Mononuclear cell (primary cell): ENCODE data around the gene SMC4. TPM values are rescaled to one million over a fixed set of nuclear protein-coding genes. Genes with fewer than 3 reads are reported as not detected.
"Not testable (repeated sequence)": the region's sequence is repeated elsewhere in the genome, so short reads cannot be mapped to it uniquely, and the experiment has no call there.

Experiments
- H3K27me3 ChIP-seq: 2 replicates; pipeline ENCODE4 v1.6.0; 2011; ENCODE audit warnings: low read length, control low read depth; ENCODE audit not compliant: insufficient read depth
- H3K4me1 ChIP-seq: 2 replicates; pipeline ENCODE4 v1.5.1; 2011; ENCODE audit warnings: mild to moderate bottlenecking, low read length, control low read depth; ENCODE audit not compliant: insufficient read depth
- H3K4me3 ChIP-seq: 2 replicates; pipeline ENCODE4 v1.5.1; 2011; ENCODE audit warnings: mild to moderate bottlenecking, low read length, moderate library complexity
- H3K9me3 ChIP-seq: 2 replicates; pipeline ENCODE4 v1.5.1; 2011; ENCODE audit warnings: low read depth, mild to moderate bottlenecking, control low read depth, low read length
- total RNA-seq: library from RNA; depleted of rRNA; stranded (reverse); fragments of >200 nt; gene quantifications from one replicate; pipeline ENCODE4 v1.2.3, GENCODE V29; 2012

Gene SMC4
- total RNA-seq, 1 donor = 61.2 TPM

DNA sequence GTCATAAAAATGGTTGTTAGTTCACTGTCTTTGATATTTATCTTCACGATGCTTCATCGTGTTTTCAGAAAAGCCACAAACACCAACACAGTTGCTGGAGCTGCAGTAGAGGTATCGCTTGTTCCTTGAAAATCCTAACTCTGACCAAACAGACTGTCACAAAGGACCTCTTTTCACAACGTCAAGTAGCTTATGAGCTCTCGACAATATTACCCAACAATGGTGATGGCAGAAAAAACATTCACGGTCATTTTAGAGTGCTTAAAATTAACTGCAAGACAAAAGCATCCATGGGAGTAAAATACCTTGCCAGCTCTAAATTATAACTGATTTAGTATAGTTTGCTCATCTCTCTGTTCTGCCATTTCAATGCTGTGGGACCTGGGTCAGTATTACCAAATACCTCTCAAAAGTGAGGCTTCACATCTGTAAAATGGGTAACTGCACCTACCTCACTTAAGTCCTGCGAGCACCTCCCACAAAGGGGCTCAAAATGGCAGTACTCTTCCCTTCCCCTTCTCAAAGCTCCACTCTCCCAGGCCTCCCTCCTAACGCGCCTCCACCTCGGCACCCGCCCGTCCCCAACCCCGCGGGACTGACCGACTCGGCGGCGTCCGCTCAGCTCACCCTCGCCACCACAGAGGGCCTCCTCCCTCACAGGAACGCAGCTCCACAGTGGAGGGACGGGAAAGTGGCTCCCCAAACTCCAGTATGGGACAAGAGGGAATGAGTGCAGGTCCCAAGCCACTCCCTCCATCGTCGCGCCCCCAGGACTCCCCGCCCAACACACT is 49.6 kb downstream of the SMC4 start:
- peak overlapping the region; percentile 81 for H3K4me3 ChIP-seq
- H3K27me3 ChIP-seq = no peaks in the 10 kb centered on the region
- H3K4me1 ChIP-seq = peaks cover 24% of the 10 kb centered on the region
- no peaks in the 10 kb centered on the region for H3K9me3 ChIP-seq

GRCh38 chr3:160449636-160450598 is 50.5 kb downstream of the SMC4 start, which contains the start of gene TRIM59:
Gene TRIM59 (minus strand): TSS chr3:160449786. CDS start chr3:160439183, 10,603 bp downstream.
- Histone ChIP-seq H3K9me3 (no peaks in the 10 kb centered on the region), H3K4me3 (peak within 1 kb of the TSS; percentile 81), H3K27me3 (no peaks in the 10 kb centered on the region), H3K4me1 (peaks cover 24% of the 10 kb centered on the region)

- no peaks in the 10 kb centered on the region for H3K27me3 ChIP-seq
- peaks cover 21% of the 10 kb centered on the region for H3K4me1 ChIP-seq
- H3K4me3 ChIP-seq = no peak overlapping the region
- no peaks in the 10 kb centered on the region for H3K9me3 ChIP-seq
Measured at GRCh38 chr3:160450846-160451245, 51.4 kb downstream of the SMC4 start.

GRCh38 chr3:160451602-160452001 is 52.2 kb downstream of the SMC4 start:
- Histone ChIP-seq H3K4me1 (peaks cover 18% of the 10 kb centered on the region), H3K27me3 (no peaks in the 10 kb centered on the region), H3K4me3 (no peak overlapping the region), H3K9me3 (no peaks in the 10 kb centered on the region)

DNA sequence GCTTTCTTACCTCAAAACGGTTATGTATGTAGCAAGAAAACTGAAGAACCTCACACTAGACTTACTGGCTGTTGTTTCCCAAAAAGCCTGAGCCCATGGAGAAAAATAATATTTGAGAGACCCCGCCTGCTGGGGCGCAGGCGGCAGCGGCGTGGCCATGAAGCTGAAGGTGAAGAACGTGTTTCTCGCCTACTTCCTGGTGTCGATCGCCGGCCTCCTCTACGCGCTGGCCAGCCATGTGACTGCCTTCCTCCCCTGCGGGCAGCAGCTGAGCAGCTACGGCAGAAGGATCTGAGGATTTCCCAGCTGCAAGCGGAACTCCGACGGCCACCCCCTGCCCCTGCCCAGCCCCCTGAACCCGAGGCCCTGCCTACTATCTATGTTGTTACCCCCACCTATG is 52.8 kb downstream of the SMC4 start:
- H3K27me3 ChIP-seq, H3K9me3 ChIP-seq, H3K4me3 ChIP-seq: not testable (repeated sequence)
- H3K4me1 ChIP-seq = peaks cover 16% of the 10 kb centered on the region

DNA sequence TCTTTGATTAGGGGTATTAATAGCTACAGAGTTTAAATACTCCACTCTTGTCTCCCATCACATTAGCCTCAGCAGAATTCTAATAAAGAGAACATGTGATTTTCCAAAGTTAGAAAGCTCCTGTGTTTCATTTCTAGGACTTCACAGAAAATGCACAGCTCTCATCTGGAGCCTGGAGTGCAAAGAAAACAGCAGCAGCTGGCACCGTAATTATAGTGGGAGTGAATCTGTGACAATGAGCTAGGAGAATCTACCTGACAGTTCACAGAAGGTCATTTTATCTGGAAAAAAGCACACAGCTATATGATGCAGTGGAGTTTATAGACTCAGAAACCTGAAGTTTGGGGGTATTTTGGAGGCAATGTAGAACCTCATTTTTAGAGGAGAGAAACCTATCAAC is 55.5 kb downstream of the SMC4 start:
- Histone ChIP-seq H3K9me3 (no peaks in the 10 kb centered on the region), H3K4me1 (peaks cover 12% of the 10 kb centered on the region), H3K4me3 (no peak overlapping the region), H3K27me3 (no peaks in the 10 kb centered on the region)

DNA sequence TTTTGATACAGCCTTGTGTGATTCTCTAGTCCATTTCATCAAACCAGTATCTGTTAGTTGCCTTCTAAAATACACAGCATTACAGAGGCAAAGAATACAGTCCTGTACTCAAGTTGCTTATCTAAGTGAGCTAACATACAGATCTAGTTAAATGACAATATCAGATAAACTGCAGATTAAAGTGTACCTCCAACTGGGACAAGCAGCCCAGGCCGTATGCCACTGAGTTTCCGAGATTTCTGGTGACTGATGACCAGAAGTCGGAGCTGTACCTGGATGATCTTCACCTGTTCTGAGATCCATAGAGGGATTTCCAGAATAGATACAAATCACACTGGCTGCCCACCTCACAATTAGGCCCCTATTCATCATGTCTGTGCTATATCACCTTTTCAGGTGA is 56.4 kb downstream of the SMC4 start:
- no peaks in the 10 kb centered on the region for H3K27me3 ChIP-seq
- H3K9me3 ChIP-seq = no peaks in the 10 kb centered on the region
- H3K4me1 ChIP-seq = peaks cover 7% of the 10 kb centered on the region
- no peak overlapping the region for H3K4me3 ChIP-seq

DNA sequence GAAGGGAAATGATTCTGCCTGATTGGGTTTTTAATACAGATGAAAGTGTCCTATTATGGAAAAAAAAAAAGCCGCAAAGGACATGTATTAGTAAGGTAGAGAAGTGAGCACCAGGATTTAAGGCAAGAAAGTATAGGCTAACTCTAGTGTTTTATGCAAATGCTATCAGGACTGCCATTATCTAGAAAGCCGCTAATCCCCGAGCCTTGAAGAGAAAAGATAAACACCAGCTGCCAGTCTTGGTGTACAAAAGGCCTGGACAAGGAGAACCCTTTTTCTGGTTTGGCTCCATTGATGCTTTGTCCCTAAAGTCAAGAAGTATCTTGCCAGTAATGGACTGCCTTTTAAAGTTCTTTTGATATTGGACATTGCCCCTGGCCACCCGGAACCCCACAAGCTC is 58.7 kb downstream of the SMC4 start:
- H3K9me3 ChIP-seq = no peaks in the 10 kb centered on the region

DNA sequence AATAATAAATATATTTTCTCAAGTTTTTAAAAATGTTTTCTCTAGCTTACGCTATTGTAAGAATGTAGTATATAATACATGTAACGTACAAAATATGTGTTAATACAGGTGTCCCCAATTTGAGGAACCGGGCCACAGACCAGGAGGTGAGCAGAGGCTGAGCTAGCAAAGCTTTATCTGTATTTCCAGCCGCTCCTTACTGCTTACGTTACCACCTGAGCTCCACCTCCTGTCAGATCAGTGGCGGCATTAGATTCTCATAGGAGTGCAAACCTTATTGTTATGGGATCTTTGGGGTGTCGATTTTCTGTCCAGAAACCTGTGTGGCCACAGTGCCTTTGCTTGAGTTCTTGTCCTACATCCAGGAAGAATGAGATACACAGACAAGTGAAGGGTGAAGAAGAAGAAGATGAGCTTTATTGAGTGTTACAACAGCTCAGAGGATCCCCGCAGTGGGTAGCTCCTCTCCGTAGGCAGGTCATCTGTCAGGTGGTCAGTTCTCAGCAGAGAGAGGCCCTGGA is 60.1 kb downstream of the SMC4 start:
- peaks cover 7% of the 10 kb centered on the region for H3K4me1 ChIP-seq
- H3K27me3 ChIP-seq = no peaks in the 10 kb centered on the region
- no peak overlapping the region for H3K4me3 ChIP-seq
- H3K9me3 ChIP-seq = no peaks in the 10 kb centered on the region

More for the DNA sequence above, 58.7 kb downstream of the SMC4 start:
- Histone ChIP-seq H3K4me3 (no peak overlapping the region), H3K27me3 (no peaks in the 10 kb centered on the region), H3K4me1 (peaks cover 7% of the 10 kb centered on the region)

DNA sequence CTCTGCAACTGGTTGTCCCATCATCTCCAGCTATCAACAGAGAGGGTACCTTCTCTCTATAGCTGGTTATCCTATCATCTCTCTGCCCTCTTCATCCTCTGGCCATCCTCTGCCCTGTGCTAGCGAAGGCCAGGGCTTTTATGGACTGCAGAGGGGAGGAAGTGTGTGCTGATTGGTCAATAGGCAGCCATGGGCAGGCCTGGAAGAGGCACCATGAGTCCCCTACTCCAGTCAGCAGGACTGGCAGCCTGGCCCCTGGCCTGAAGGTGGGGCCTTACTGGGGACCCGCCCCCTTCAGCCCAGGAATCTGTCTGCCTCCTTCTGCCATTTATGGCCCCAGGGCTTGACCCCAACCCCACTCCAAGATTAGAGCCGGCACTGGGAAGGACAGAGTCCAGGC is 60.6 kb downstream of the SMC4 start:
- Histone ChIP-seq H3K4me3 (no peak overlapping the region), H3K9me3 (no peaks in the 10 kb centered on the region), H3K4me1 (peaks cover 7% of the 10 kb centered on the region), H3K27me3 (no peaks in the 10 kb centered on the region)

DNA sequence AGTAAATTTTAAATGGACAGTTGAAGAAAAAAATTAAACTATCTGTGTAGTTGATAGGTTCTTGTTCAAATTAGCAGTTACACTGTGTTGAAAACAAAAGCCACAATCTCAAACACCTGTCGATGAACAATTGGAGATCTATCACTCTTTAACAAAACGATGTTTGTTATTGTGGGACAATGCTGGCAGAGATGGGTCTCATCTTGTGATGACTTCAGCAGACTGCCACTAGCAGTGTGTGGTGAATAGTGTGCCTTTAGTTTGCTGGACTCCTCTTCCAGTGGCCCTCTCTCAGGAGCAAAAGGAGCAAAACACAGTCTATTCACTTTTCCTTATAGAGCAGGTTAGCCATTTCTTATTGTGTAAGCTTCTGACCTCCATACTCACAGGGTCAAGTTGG is 64.9 kb downstream of the SMC4 start:
- no peaks in the 10 kb centered on the region for H3K9me3 ChIP-seq
- no peaks in the 10 kb centered on the region for H3K4me1 ChIP-seq
- H3K27me3 ChIP-seq = no peaks in the 10 kb centered on the region
- H3K4me3 ChIP-seq = no peak overlapping the region

- no peak overlapping the region for H3K4me3 ChIP-seq
- no peaks in the 10 kb centered on the region for H3K4me1 ChIP-seq
- H3K27me3 ChIP-seq = no peaks in the 10 kb centered on the region
- H3K9me3 ChIP-seq = no peaks in the 10 kb centered on the region
Measured at GRCh38 chr3:160464971-160465370, 65.5 kb downstream of the SMC4 start.

GRCh38 chr3:160470181-160470580 is 70.7 kb downstream of the SMC4 start:
- Histone ChIP-seq H3K4me3 (no peak overlapping the region), H3K27me3 (no peaks in the 10 kb centered on the region), H3K9me3 (peaks cover 5% of the 10 kb centered on the region), H3K4me1 (no peaks in the 10 kb centered on the region)

- H3K4me3 ChIP-seq = no peak overlapping the region
- H3K27me3 ChIP-seq = no peaks in the 10 kb centered on the region
- no peaks in the 10 kb centered on the region for H3K4me1 ChIP-seq
- H3K9me3 ChIP-seq = peaks cover 5% of the 10 kb centered on the region
Measured at GRCh38 chr3:160471892-160472291, 72.4 kb downstream of the SMC4 start.

DNA sequence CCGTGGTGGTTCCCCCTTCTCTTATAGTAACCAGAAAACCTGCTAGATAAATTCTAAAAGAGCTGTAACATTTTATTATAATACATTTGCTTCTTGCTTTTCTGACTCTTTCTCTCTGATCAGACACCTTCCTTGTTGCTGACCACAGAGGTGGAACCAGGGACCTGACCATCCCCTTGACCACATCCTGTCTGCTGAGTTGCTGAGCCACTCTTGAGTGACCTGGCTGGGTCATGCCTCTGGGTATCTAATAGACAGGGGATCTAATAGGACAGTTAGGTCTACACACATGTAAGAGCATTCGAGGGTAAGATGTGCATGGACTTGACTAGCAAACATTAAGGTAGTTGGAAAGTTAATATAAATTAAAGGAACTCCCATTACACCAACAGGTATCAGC is 72.9 kb downstream of the SMC4 start:
- Histone ChIP-seq H3K9me3 (peaks cover 5% of the 10 kb centered on the region), H3K27me3 (no peaks in the 10 kb centered on the region), H3K4me3 (no peak overlapping the region), H3K4me1 (no peaks in the 10 kb centered on the region)
